Suppressor macrophage treated with lipopolysaccharide for 4 hours (primary cell): ENCODE results near the gene SPANXC.
"Not testable (repeated sequence)": the region's sequence is repeated elsewhere in the genome, so short reads cannot be mapped to it uniquely, and the experiment has no call there.

Source experiments
- DNase-seq: peaks from one replicate; pipeline ENCODE4 v3.0.0-alpha.2; 2020

Gene SPANXC, protein sequence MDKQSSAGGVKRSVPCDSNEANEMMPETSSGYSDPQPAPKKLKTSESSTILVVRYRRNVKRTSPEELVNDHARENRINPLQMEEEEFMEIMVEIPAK

DNA sequence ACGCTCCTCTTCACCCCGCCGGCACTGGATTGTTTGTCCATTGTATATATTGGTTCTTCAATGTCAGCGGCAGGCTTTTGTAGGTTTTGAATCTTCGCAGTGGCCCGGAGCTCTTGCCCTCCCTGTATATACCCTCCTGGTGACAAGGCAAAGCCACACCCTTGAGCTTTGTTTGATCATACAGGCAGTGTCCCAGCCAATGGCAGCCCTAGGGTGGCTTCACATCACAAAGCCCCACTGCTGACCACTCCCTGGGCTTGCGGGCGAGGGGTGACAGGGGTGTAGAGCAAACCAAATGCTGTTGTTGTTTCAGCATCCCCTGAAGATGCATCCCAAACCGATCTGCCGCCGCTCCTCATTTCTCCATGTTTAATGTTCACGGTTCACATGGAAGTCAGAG lies at the start of gene SPANXC:
SPANXC (minus strand) TSS at position 101 of the 400 bp plus-strand sequence; CDS start at position 41, 60 bp downstream.
- not testable (repeated sequence) for DNase-seq

DNA sequence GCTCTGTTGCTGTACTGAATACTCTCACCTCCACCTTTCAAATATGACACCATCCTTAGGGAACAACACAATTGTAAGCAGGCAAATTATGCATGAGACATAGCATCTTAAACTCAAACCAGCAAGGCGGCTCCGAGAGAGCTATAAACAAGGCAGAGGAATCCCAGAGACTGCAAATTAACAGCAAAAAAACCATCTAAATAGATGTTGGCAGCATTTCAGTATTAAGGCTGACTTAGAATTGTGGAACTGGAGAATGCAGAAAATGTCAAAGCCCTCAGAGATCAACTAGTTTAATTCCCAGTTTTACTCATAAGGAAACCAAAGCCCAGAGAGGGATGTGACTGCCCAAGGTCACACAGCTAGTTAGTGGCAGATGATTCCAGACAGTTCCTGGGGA lies 37.2 kb upstream of the SPANXC start:
- no peak for DNase-seq

DNA sequence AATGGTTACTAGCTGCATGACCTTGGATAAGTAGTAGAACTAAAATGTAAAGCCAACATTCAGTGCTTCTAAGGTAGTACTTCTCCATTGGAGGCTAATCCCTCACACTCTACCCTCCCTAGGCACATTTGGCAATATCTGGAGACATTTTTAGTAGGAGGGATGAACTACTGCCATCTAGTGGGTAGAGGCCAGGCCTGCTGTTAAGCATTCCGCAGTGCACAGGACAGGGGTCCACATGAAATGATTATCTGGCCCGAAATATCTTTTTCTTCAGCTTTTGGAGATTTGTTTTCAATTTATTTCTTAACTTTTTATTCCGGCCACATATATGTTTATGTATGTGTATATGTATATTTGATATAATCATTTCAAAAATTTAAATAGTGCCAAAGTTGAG lies 36.0 kb upstream of the SPANXC start:
- no peak for DNase-seq

DNA sequence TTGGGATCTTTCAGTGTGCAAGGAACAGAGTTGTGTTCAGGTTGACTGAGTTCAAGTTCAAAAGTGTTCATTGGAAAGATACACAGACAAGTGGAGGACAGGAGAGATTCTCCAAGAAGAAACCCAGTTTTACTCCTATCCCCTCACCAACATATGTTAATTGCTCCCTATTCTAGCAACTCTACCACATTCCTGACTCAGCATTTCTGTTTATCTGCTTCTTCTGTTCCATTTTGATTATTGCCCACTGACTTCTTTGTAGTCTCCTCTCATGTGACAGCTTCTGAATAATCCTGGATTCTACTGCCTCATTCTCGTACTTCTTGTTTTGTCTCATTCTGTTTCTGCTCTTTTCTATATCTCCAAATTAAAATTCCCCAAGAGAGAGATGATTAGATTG lies 15.8 kb upstream of the SPANXC start:
- DNase-seq = no peak

DNA sequence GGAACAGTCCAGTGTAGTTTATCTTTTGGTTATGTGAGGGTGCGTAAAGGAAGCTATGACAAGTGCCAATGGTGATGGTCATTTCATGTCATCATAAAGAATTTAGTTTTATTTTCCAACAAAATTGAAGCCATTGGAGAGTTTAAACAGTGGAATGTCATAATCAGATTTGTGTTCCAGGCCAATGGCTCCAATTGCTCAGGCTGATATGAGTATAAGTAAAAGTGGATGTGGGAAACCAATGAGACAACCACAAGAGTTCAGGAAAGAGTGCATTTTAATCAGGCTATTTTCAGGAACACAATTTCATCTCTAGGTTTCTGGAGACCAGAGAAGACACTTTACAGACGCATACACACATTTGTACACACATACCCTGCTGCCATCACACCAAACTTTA lies 20.7 kb downstream of the SPANXC start:
- no peak for DNase-seq

DNA sequence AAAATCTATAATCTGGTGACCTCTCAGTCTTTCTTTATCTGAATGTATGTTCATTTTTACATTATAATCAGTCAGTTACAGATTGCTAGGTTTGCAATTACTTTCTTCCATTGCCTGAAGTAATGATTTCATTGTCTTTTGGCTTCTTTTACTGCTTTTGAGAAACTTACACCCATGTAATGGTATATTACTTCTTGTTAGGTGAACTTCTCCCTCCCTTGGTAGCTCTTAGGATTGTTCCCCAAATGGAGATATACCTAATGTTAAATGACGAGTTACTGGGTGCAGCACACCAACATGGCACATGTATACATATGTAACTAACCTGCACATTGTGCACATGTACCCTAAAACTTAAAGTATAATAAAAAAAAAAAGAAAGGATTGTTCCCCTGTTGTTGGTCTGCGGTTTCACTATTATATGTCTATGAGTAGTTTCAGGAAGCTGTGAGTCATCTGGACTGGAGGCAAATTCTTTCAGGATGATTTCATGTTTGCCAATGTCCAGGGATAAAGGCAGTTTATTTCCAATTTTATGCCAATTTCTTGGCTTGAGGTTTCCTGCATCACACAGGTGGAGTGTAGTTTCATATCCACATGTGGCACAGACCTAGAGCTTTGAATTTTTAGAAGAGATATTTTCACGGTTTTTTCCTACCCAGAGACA lies 21.8 kb downstream of the SPANXC start:
- DNase-seq = no peak

DNA sequence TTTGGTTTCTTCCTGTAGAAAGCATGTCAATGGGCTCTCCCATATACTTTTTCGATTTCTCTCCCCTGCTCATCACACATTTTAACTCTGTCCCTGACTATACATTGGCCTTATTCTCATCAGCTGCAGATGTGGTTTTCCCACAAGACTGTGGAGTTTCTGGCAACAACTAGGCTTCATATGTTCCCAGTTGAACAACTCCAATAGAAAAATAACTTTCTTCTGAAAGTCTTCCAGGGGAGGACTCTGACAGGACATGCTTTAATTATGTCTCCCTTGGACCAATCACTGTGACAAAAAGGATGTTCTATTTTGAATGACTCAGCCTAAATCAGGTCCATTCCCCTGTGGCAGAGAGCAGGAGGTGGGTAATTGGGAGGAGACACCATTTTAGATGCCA lies 28.1 kb downstream of the SPANXC start:
- no peak for DNase-seq

DNA sequence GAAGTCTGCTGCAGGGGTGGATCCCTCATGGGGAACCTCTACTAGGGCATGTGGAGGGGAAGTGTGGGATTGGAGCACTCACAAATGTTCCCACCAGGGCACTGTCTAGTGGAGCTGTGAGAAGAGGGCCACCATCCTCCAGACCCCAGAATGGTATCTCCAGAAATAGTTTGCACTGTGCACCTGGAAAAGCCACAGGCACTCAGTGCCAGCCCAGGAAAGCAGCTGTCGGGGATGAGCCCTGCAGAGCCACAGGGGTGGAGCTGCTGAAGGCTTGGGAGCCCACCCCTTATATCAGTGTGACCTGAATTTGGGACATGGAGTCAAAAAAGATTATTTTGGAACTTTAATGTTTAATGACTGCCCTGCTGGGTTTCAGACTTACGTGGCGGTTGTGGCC lies 40.4 kb downstream of the SPANXC start:
- DNase-seq = no peak
